Sigmoid colon (tissue), 7 donors: ENCODE measurements around the gene TAL2. TPM values are rescaled to one million over a fixed set of nuclear protein-coding genes. Genes with fewer than 3 reads are reported as not detected.

Source experiments
- DNase-seq: peaks from one replicate; pipeline ENCODE4 v3.0.0-alpha.2; 2019
- H3K27ac ChIP-seq, 4 donors: fragments of 200-600 bp; sonication (generic); one replicate each; pipeline ENCODE4 v1.5.1; 2016 to 2019; ENCODE audit warnings: mild to moderate bottlenecking in 1 of 4
- H3K27me3 ChIP-seq, 3 donors: fragments of 200-600 bp; sonication (generic); one replicate each; pipeline ENCODE4 v1.5.1; 2019; ENCODE audit warnings: mild to moderate bottlenecking in 1 of 3
- H3K36me3 ChIP-seq, 4 donors: fragments of 200-600 bp; sonication (generic); one replicate each; pipeline ENCODE4 v1.5.1; 2016 to 2019
- H3K4me1 ChIP-seq, 4 donors: fragments of 200-600 bp; sonication (generic); one replicate each; pipeline ENCODE4 v1.5.1; 2017 to 2019
- H3K4me3 ChIP-seq, 4 donors: fragments of 200-600 bp; sonication (generic); one replicate each; pipeline ENCODE4 v1.5.1; 2017 to 2019; ENCODE audit warnings: mild to moderate bottlenecking in 2 of 4, moderate library complexity in 1 of 4
- H3K9me3 ChIP-seq, 4 donors: fragments of 200-600 bp in 3 of 4; sonication (generic) in 3 of 4; one replicate each; pipeline versions ENCODE4 v1.5.1 to v1.6.1; 2013 to 2019
- CTCF ChIP-seq, 4 experiments: fragments of 450-650 bp in 3 of 4; fragments of 200-600 bp in 1 of 4; IDR thresholded peaks; one replicate each; pipeline ENCODE4 v1.5.1; 2016 to 2019; ENCODE audit warnings: antibody characterized with exemption in 4 of 4, mild to moderate bottlenecking in 3 of 4, moderate library complexity in 2 of 4
- EP300 ChIP-seq, 4 donors: sonication (generic); formaldehyde crosslinking; IDR thresholded peaks; one replicate each; pipeline ENCODE4 v1.6.1; 2017; ENCODE audit warnings: antibody characterized with exemption in 4 of 4
- POLR2A ChIP-seq, 2 donors: fragments of 450-650 bp; IDR thresholded peaks; one replicate each; pipeline ENCODE4 v1.6.1; 2016; ENCODE audit warnings: antibody characterized with exemption in 2 of 2, mild to moderate bottlenecking in 2 of 2, moderate library complexity in 2 of 2
- POLR2AphosphoS5 ChIP-seq, 4 donors: sonication (generic); formaldehyde crosslinking; IDR thresholded peaks; one replicate each; pipeline ENCODE4 v1.6.1; 2017; ENCODE audit warnings: antibody characterized with exemption in 4 of 4
- WGBS, 2 donors: extraction: QIAGEN DNeasy Blood & Tissue Kit; methylation state at CpG; one replicate each; pipeline ENCODE4 v1.1.7; 2013; 5-methylcytosine and 5-hydroxymethylcytosine counted together
- intact Hi-C: fragments of 100-400 bp; cut with DNase I; formaldehyde crosslinking; loops from one replicate; pipeline ENCODE4 v1.15.1; 2023
- polyA plus RNA-seq, 3 donors: library from polyadenylated mRNA; stranded (reverse); fragments of 200-250 nt; gene quantifications; one replicate each; pipeline ENCODE4 v1.2.3, GENCODE V29; 2013
- total RNA-seq, 4 donors: library from RNA; depleted of rRNA; stranded (reverse); fragments of >200 nt; gene quantifications; one replicate each; pipeline ENCODE4 v1.1.0, GENCODE V29; 2016
- donor health status: healthy with polysubstance abuse.
- donor health status: Bipolar disorder and iron deficiency.
- donor health status: healthy.

TAL2 gene
- total and polyA plus RNA-seq, 7 donors, result not detected

GRCh38 chr9:105710638-105711037, 48.4 kb downstream of the TAL2 start:
- intact Hi-C loops, result loop anchor here (10.0 kb wide), 1 partner anchor 96 kb away; no protein-coding TSS in a partner anchor
- Histone ChIP-seq H3K9me3 (no peaks in the 10 kb centered on the region), H3K4me1 (no peaks in the 10 kb centered on the region), H3K36me3 (peaks cover 0 to 4% (median 0%) of the 10 kb centered on the region in 4 donors), H3K27me3 (no peaks in the 10 kb centered on the region), H3K4me3 (no peak overlapping the region), H3K27ac (no peak overlapping the region)
- WGBS, 2 donors, result 96 to 97% methylated on average over 13 of the region's 13 CpGs
- TF ChIP-seq CTCF (IDR thresholded peaks at IDR 0.05) (no peak), POLR2AphosphoS5 (IDR thresholded peaks at IDR 0.05) (no peak), POLR2A (IDR thresholded peaks at IDR 0.05) (no peak), EP300 (IDR thresholded peaks at IDR 0.05) (no peak)
- no peak for DNase-seq

- Histone ChIP-seq H3K4me3 (no peak overlapping the region), H3K4me1 (no peaks in the 10 kb centered on the region), H3K27ac (no peak overlapping the region), H3K36me3 (no peaks in the 10 kb centered on the region), H3K27me3 (no peaks in the 10 kb centered on the region), H3K9me3 (no peaks in the 10 kb centered on the region)
- no peak for DNase-seq
- 92 to 93% methylated on average over 7 of the region's 7 CpGs for WGBS, 2 donors
- intact Hi-C loops, result loop anchor here (10.0 kb wide), 1 partner anchor 97 kb away; no protein-coding TSS in a partner anchor
- TF ChIP-seq POLR2AphosphoS5 (IDR thresholded peaks at IDR 0.05), result no peak
Observed at GRCh38 chr9:105711867-105712266, 49.6 kb downstream of the TAL2 start.

DNA sequence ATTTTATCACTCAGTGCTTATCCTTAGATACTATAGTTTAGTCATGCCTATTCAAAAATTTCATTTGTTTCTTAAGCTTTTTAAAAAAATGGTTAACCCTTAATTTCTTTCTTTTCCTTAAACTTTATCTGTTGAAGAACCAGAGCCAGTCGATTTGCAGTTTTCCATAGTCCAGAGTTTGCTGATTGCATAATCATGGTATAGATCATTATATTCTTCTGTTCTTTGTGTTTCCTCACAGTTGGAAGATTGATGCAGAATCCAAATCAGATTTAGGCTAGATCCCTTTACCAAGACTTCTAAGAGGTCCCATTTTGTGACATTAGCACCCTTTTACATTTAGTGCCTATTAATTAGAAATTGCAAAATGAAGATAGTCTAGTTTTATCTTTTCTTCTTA, 50.0 kb downstream of the TAL2 start:
- no peaks in the 10 kb centered on the region for H3K4me1 ChIP-seq
- H3K9me3 ChIP-seq, result no peaks in the 10 kb centered on the region
- H3K27me3 ChIP-seq, result no peaks in the 10 kb centered on the region
- WGBS, 2 donors, result 68 to 86% methylated on average over 1 of the region's 1 CpG
- H3K4me3 ChIP-seq, result no peak overlapping the region
- intact Hi-C loops, result loop anchor here (10.0 kb wide), 1 partner anchor 97 kb away; no protein-coding TSS in a partner anchor
- no peak for TF ChIP-seq EP300 (IDR thresholded peaks at IDR 0.05)
- no peak for TF ChIP-seq POLR2A (IDR thresholded peaks at IDR 0.05)
- TF ChIP-seq CTCF (IDR thresholded peaks at IDR 0.05), result no peak
- TF ChIP-seq POLR2AphosphoS5 (IDR thresholded peaks at IDR 0.05), result no peak
- H3K36me3 ChIP-seq, result no peaks in the 10 kb centered on the region
- DNase-seq, result no peak
- H3K27ac ChIP-seq, result no peak overlapping the region

Other genes with a start within 250 kb of the TAL2 start
- gene FSD1L, start 214.4 kb upstream of the TAL2 start, total RNA-seq, result 1 to 10 TPM; 3.9 to 6.4 (median 4.7) TPM
- gene FSD1L, start 214.4 kb upstream of the TAL2 start, polyA plus RNA-seq, result 1 to 10 TPM; 1.2 to 1.6 (median 1.2) TPM
- 10 to 100 TPM in 2 of 4 donors, 1 to 10 TPM in 2; 8.0 to 13.9 (median 10.6) TPM for gene FKTN, start 104.3 kb upstream of the TAL2 start, total RNA-seq
- gene FKTN, start 104.3 kb upstream of the TAL2 start, polyA plus RNA-seq, result 1 to 10 TPM in 2 of 3 donors, under 1 TPM in 1; 0.60 to 4.0 (median 1.4) TPM
- gene TMEM38B, start 32.1 kb downstream of the TAL2 start, total RNA-seq, result 10 to 100 TPM in 2 of 4 donors, 1 to 10 TPM in 2; 6.4 to 17.3 (median 9.8) TPM
- 10 to 100 TPM in 1 of 3 donors, 1 to 10 TPM in 2; 5.1 to 12.0 (median 7.7) TPM for gene TMEM38B, start 32.1 kb downstream of the TAL2 start, polyA plus RNA-seq